Pancreas (tissue), 10 donors: Measurements from ENCODE around the gene SORCS2. TPM values are rescaled to one million over a fixed set of nuclear protein-coding genes. Genes with fewer than 3 reads are reported as not detected.

ENCODE experiments used
- ATAC-seq, 4 donors: fragments of 200-7000 bp; cut with Tn5 transposase; one replicate each; pipeline versions ENCODE4 v1.8.0 to v1.9.1; 2020; ENCODE audit warnings: mild to moderate bottlenecking in 4 of 4, moderate library complexity in 4 of 4
- DNase-seq, 6 donors: peaks; one replicate each; pipeline ENCODE4 v3.0.0-alpha.2; 2020
- FAIRE-seq: peaks from 2 replicates; lab custom pipeline; 2012; peaks lifted over from hg19 to GRCh38; lab: Jason Lieb, UNC
- H3K27ac ChIP-seq, 4 donors: fragments of 200-600 bp; sonication (generic); 1 replicate in 3 of 4; 2 replicates in 1 of 4; pipeline versions ENCODE4 v1.5.0 to v1.8.0; 2020
- H3K27me3 ChIP-seq, 4 donors: fragments of 200-600 bp; one replicate each; pipeline ENCODE4 v1.8.0; 2021
- H3K36me3 ChIP-seq, 3 donors: fragments of 200-600 bp; sonication (generic) in 1 of 3; one replicate each; pipeline versions ENCODE4 v1.5.0 to v1.8.0; 2020 to 2021
- H3K4me1 ChIP-seq, 3 donors: fragments of 200-600 bp; one replicate each; pipeline ENCODE4 v1.8.0; 2021
- H3K4me3 ChIP-seq, 4 donors: fragments of 200-600 bp; sonication (generic) in 2 of 4; one replicate each; pipeline versions ENCODE4 v1.5.0 to v1.8.0; 2020 to 2021
- H3K9me3 ChIP-seq, 4 donors: fragments of 200-600 bp; one replicate each; pipeline ENCODE4 v1.8.0; 2021
- CTCF ChIP-seq, 4 donors: fragments of 200-600 bp; sonication (generic) in 3 of 4; IDR thresholded peaks; one replicate each; pipeline versions ENCODE4 v1.5.0 to v1.8.0; 2021; ENCODE audit warnings: antibody characterized with exemption in 4 of 4
- WGBS, 2 donors: extraction: QIAGEN DNeasy Blood & Tissue Kit; methylation state at CpG; one replicate each; pipeline ENCODE4 v1.1.7; 2013; 5-methylcytosine and 5-hydroxymethylcytosine counted together
- intact Hi-C, 3 donors: fragments of 100-400 bp; cut with DNase I; formaldehyde crosslinking; loops; one replicate each; pipeline versions ENCODE4 v1.11.1 to v1.14.2; 2022
- polyA plus RNA-seq, 2 donors: library from polyadenylated mRNA; stranded (reverse); fragments of 200-250 nt; gene quantifications; one replicate each; pipeline ENCODE4 v1.2.3, GENCODE V29; 2013
- total RNA-seq, 6 donors: library from RNA; stranded (reverse); fragmentation: NEBNext Ultra II Directional in 4 of 6; extraction: Animal tissue kit (Norgen Biotek cat#: 25700) in 4 of 6; gene quantifications; one replicate each; pipeline versions ENCODE4 v1.2.1 to v1.2.4, GENCODE V29; 2021 to 2023
- donor health status: healthy with polysubstance abuse.
- donor health status: DM: no; HTN: no; CAD: no; lungs with moderate emphysema.
- donor health status: DM: no; HTN: no; CAD: no.
- donor health status: control.
- donor health status: control.
- donor health status: Bipolar disorder and iron deficiency.
- donor health status: DM: yes; HTN: yes; CAD: no.
- donor health status: DM: no; HTN: no; CAD: no.
- donor health status: DM: no; HTN: no; CAD: no.
- donor health status: DM: yes; HTN: yes; CAD: no.

SORCS2 gene
- total and polyA plus RNA-seq, 8 donors, result 0.14 to 1.7 (median 0.42) TPM

DNA sequence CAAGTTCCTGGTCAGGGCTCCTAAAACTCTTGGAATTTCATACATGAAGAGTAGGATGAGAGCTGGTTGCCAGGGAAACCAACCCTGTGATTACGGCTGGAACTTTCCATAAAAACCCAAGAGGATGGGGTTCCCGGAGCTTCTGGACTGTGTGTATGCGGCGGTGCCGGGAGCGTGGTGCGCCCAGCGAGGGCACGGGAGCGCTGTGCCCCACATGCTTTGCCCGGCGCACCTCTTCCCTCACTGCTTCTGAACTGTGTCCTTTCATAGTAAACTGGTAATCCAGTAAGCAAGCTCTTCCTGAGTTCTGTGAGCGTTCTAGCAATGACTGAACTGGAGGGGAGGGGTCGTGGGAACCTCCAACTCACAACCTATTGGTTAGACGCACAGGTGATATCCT lies 594.7 kb downstream of the SORCS2 start:
- H3K27ac ChIP-seq, result no peak overlapping the region
- ATAC-seq (no peak), DNase-seq (no peak), FAIRE-seq (no peak)
- 93 to 95% methylated on average over 15 of the region's 15 CpGs for WGBS, 2 donors
- no peaks in the 10 kb centered on the region for H3K36me3 ChIP-seq
- H3K4me1 ChIP-seq, result no peaks in the 10 kb centered on the region
- intact Hi-C loops, result no loop called here
- no peaks in the 10 kb centered on the region for H3K27me3 ChIP-seq
- H3K9me3 ChIP-seq, result no peaks in the 10 kb centered on the region
- no peak for TF ChIP-seq CTCF (IDR thresholded peaks at IDR 0.05)
- H3K4me3 ChIP-seq, result no peak overlapping the region

DNA sequence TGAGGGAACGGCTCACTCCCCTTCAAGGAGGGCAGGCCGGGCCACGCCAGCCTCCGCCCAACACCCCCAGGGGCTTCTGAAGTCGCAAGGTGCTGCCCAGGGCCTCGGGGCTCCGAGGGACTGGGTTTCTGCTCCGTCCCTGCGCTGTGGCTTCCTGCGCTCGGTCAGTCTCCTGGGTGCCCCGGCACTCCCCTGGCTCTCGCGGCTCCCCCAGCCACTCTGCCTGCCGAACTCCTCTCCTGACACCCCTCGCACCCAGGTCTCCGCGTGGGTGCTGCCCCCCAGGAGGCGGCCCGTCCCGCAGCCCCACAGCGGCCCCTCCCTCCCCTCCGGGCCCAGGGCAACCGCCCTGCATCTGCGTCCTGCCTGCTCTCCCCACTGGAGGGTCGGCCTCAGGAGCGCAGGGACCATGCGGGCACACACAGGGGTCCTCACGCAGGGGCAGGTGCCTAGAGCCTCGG lies 595.4 kb downstream of the SORCS2 start:
- Histone ChIP-seq H3K36me3 (peaks cover 0 to 3% (median 0%) of the 10 kb centered on the region in 3 donors), H3K4me1 (no peaks in the 10 kb centered on the region), H3K9me3 (no peaks in the 10 kb centered on the region), H3K4me3 (no peak overlapping the region), H3K27ac (no peak overlapping the region), H3K27me3 (no peaks in the 10 kb centered on the region)
- DNase-seq (no peak), FAIRE-seq (no peak), ATAC-seq (no peak)
- 91 to 96% methylated on average over 25 to 30 of the region's 30 CpGs for WGBS, 2 donors
- TF ChIP-seq CTCF (IDR thresholded peaks at IDR 0.05), result no peak
- intact Hi-C loops, result no loop called here

GRCh38 chr4:7788193-7788592 lies 595.9 kb downstream of the SORCS2 start:
- H3K27me3 ChIP-seq, result no peaks in the 10 kb centered on the region
- ATAC-seq, result no peak
- intact Hi-C loops, result no loop called here
- FAIRE-seq, result no peak
- WGBS, 2 donors, result 96% methylated on average over 17 of the region's 17 CpGs
- H3K9me3 ChIP-seq, result no peaks in the 10 kb centered on the region
- DNase-seq, result no peak
- no peak for TF ChIP-seq CTCF (IDR thresholded peaks at IDR 0.05)
- no peak overlapping the region for H3K27ac ChIP-seq
- no peaks in the 10 kb centered on the region for H3K4me1 ChIP-seq
- H3K4me3 ChIP-seq, result no peak overlapping the region
- H3K36me3 ChIP-seq, result peaks cover 0 to 3% (median 0%) of the 10 kb centered on the region in 3 donors

- FAIRE-seq (no peak), ATAC-seq (peak in 2 of 4 donors; percentile 12 to 20), DNase-seq (no peak)
- Histone ChIP-seq H3K27me3 (no peaks in the 10 kb centered on the region), H3K36me3 (peaks cover 0 to 3% (median 0%) of the 10 kb centered on the region in 3 donors), H3K4me3 (no peak overlapping the region), H3K9me3 (no peaks in the 10 kb centered on the region), H3K4me1 (no peaks in the 10 kb centered on the region), H3K27ac (no peak overlapping the region)
- 89 to 94% methylated on average over 12 to 13 of the region's 13 CpGs for WGBS, 2 donors
- intact Hi-C loops, result no loop called here
- no peak for TF ChIP-seq CTCF (IDR thresholded peaks at IDR 0.05)
These were observed 596.5 kb downstream of the SORCS2 start for GRCh38 chr4:7788694-7789425.

DNA sequence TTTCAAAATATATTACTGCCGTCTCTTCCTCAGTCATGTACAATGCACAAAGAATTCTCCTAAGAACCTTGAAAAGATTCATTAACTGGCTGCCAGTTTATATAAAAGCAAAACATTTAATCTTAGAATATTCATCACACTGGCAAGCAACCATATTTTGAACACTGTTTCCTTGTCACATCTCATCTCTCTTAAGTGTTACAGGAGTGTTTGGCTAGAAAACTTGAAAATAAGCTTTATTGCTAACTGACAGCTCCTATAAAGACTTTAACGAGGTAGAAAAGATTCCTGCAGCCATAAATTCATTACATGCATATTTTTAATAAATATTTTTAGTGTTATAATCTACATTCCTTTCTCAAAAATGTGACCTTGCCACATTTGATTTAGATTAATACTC lies 597.7 kb downstream of the SORCS2 start:
- Histone ChIP-seq H3K27ac (no peak overlapping the region), H3K4me3 (no peak overlapping the region), H3K36me3 (peaks cover 0 to 3% (median 0%) of the 10 kb centered on the region in 3 donors), H3K27me3 (no peaks in the 10 kb centered on the region), H3K4me1 (no peaks in the 10 kb centered on the region), H3K9me3 (no peaks in the 10 kb centered on the region)
- FAIRE-seq, result no peak
- ATAC-seq, result peak in 1 of 4 donors; percentile 25
- DNase-seq, result no peak
- 50 to 53% methylated on average over 2 of the region's 2 CpGs for WGBS, 2 donors
- intact Hi-C loops, result no loop called here
- TF ChIP-seq CTCF (IDR thresholded peaks at IDR 0.05), result no peak
